CD4-positive, alpha-beta T cell (primary cell): Measurements from ENCODE around the gene FAM227A. TPM values are rescaled to one million over a fixed set of nuclear protein-coding genes. Genes with fewer than 3 reads are reported as not detected.

ENCODE experiments used
- ATAC-seq: fragments of 200-7000 bp; cut with Tn5 transposase; one replicate; pipeline ENCODE4 v1.10.0; 2022; ENCODE audit warnings: mild to moderate bottlenecking; ENCODE audit not compliant: poor library complexity
- CTCF ChIA-PET: fragments of 350-600 bp; sonication (Branson Sonifier 250); formaldehyde crosslinking; loops from one replicate; lab custom pipeline; 2021; ENCODE audit warnings: antibody characterized with exemption, inconsistent platforms; lab: Charles Lee
- POLR2A ChIA-PET: fragments of 350-600 bp; sonication (Branson Sonifier 250); formaldehyde crosslinking; loops from one replicate; lab custom pipeline; 2021; ENCODE audit warnings: antibody characterized with exemption, inconsistent platforms; lab: Charles Lee
- DNase-seq, 14 experiments: peaks; one replicate each; pipeline ENCODE4 v3.0.0-alpha.2; 2013 to 2020; ENCODE audit warnings: mixed read lengths in 2 of 14
- H3K27ac ChIP-seq, 2 donors: one replicate each; pipeline versions ENCODE4 v1.5.1 to v1.7.0; 2013; ENCODE audit warnings: low read length in 2 of 2, low read depth in 1 of 2, mild to moderate bottlenecking in 1 of 2
- H3K27me3 ChIP-seq, 2 experiments: 1 replicate in 1 of 2; 2 replicates in 1 of 2; pipeline versions ENCODE4 v1.6.1 to v1.7.0; 2013; ENCODE audit warnings: low read length in 2 of 2, control low read depth in 1 of 2, mild to moderate bottlenecking in 1 of 2, moderate library complexity in 1 of 2; ENCODE audit not compliant: insufficient read depth in 2 of 2, control insufficient read depth in 1 of 2
- H3K36me3 ChIP-seq: one replicate; pipeline ENCODE4 v1.6.1; 2013; ENCODE audit warnings: low read length, control low read depth; ENCODE audit not compliant: insufficient read depth
- H3K4me1 ChIP-seq: one replicate; pipeline ENCODE4 v1.6.1; 2013; ENCODE audit warnings: low read length, control low read depth; ENCODE audit not compliant: insufficient read depth
- H3K4me3 ChIP-seq: one replicate; pipeline ENCODE4 v1.5.1; 2013; ENCODE audit warnings: mild to moderate bottlenecking, low read length, moderate library complexity
- H3K9me3 ChIP-seq, 2 experiments: 1 replicate in 1 of 2; 2 replicates in 1 of 2; pipeline versions ENCODE4 v1.6.1 to v1.7.0; 2013; ENCODE audit warnings: low read length in 2 of 2, mild to moderate bottlenecking in 2 of 2, control low read depth in 1 of 2, moderate library complexity in 1 of 2; ENCODE audit not compliant: control insufficient read depth in 1 of 2, insufficient read depth in 1 of 2
- H3K27ac Mint-ChIP-seq: one replicate; pipeline ENCODE4 v1.8.0; 2020; ENCODE audit warnings: mixed read lengths
- H3K27me3 Mint-ChIP-seq: one replicate; pipeline ENCODE4 v1.8.0; 2021; ENCODE audit warnings: mixed read lengths
- H3K36me3 Mint-ChIP-seq: one replicate; pipeline ENCODE4 v1.8.0; 2021; ENCODE audit warnings: low read depth, mixed read lengths
- H3K4me1 Mint-ChIP-seq: one replicate; pipeline ENCODE4 v1.8.0; 2021; ENCODE audit warnings: low read depth, mixed read lengths
- H3K4me3 Mint-ChIP-seq: one replicate; pipeline ENCODE4 v1.8.0; 2020; ENCODE audit warnings: mild to moderate bottlenecking, mixed read lengths
- H3K9me3 Mint-ChIP-seq: one replicate; pipeline ENCODE4 v1.8.0; 2020; ENCODE audit warnings: mixed read lengths
- intact Hi-C, 2 experiments: fragments of 100-400 bp; cut with DNase I in 1 of 2; cut with micrococcal nuclease in 1 of 2; formaldehyde crosslinking; loops; one replicate each; pipeline versions ENCODE4 v1.15.1 to v1.9.0; 2023 to 2025; cut with DNase I, micrococcal nuclease
- total RNA-seq, 174 experiments: library from RNA in 2 of 174; stranded (reverse) in 2 of 174; gene quantifications; one replicate each; pipeline ENCODE4 v1.2.3 and lab custom pipeline; 2021 to 2026
- TF ChIP-seq, protein P1 (sequence below): fragments of 200-600 bp; IDR thresholded peaks from one replicate; pipeline ENCODE4 v1.8.0; 2022; ENCODE audit warnings: antibody characterized with exemption, mild to moderate bottlenecking

Gene FAM227A
- total RNA-seq, 2 experiments from 2014 or later = 0.34 to 0.91 TPM

DNA sequence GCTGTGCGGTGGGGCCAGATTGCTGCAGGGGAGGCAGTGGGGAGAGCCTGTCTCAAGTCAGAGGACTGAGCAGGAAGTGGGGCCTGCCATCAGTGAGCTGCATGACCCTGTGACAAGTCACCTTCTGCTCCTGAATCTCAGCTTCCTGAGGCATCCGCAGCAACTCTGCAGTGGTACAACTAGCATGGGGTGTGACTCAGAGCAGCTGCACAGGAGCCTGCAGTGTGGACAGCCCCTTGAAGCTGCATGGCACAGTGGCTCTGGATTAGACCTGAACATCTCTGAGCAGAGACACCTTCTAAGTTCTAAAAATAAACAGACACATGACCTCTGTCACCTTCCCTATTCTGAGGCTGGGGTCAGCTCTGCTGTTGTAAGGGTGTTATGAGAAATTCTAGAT lies 18.0 kb downstream of the FAM227A start:
- Mint-ChIP-seq H3K27ac (no peak overlapping the region), H3K9me3 (no peaks in the 10 kb centered on the region), H3K4me3 (no peak overlapping the region), H3K27me3 (peaks cover 12% of the 10 kb centered on the region), H3K4me1 (no peaks in the 10 kb centered on the region), H3K36me3 (no peaks in the 10 kb centered on the region)
- H3K4me1 ChIP-seq = no peaks in the 10 kb centered on the region
- ATAC-seq (no peak), DNase-seq (no peak)
- no peaks in the 10 kb centered on the region for H3K9me3 ChIP-seq
- H3K4me3 ChIP-seq = no peak overlapping the region
- H3K27ac ChIP-seq = no peak overlapping the region
- H3K36me3 ChIP-seq = no peaks in the 10 kb centered on the region
- POLR2A ChIA-PET = no interaction called here
- TF ChIP-seq, protein P1, sequence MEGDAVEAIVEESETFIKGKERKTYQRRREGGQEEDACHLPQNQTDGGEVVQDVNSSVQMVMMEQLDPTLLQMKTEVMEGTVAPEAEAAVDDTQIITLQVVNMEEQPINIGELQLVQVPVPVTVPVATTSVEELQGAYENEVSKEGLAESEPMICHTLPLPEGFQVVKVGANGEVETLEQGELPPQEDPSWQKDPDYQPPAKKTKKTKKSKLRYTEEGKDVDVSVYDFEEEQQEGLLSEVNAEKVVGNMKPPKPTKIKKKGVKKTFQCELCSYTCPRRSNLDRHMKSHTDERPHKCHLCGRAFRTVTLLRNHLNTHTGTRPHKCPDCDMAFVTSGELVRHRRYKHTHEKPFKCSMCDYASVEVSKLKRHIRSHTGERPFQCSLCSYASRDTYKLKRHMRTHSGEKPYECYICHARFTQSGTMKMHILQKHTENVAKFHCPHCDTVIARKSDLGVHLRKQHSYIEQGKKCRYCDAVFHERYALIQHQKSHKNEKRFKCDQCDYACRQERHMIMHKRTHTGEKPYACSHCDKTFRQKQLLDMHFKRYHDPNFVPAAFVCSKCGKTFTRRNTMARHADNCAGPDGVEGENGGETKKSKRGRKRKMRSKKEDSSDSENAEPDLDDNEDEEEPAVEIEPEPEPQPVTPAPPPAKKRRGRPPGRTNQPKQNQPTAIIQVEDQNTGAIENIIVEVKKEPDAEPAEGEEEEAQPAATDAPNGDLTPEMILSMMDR = no peak
- intact Hi-C loops = no loop called here
- peaks cover 0 to 5% of the 10 kb centered on the region in 2 experiments for H3K27me3 ChIP-seq
- CTCF ChIA-PET = interaction anchor here (1.2 kb wide), 1 partner anchor 38 kb away, joined by 3 read pairs; no protein-coding TSS in a partner anchor

DNA sequence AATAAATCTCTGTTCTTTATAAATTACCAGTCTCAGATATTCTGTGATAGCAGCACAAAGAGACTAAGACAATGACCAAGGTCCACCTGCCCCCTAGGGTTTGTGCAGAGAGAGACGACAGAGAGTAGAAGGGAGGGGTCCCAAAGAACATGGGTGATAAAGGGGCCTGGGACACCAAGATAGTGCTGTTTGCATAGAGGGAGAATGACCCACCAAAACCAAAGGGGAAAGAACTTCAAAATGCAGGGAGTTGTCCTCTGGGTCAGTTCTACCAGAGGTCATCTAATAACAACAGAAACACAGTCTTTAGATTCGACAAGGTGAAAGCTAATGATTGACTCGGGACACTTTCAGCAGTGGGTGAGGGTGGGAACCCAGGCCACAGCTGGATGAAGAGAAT lies 23.7 kb downstream of the FAM227A start:
- POLR2A ChIA-PET = no interaction called here
- no peak overlapping the region for H3K4me3 Mint-ChIP-seq
- H3K4me1 ChIP-seq = no peaks in the 10 kb centered on the region
- H3K36me3 ChIP-seq = no peaks in the 10 kb centered on the region
- no peaks in the 10 kb centered on the region for H3K27me3 ChIP-seq
- H3K27ac Mint-ChIP-seq = no peak overlapping the region
- ATAC-seq (no peak), DNase-seq (no peak)
- H3K4me1 Mint-ChIP-seq = peaks cover 10% of the 10 kb centered on the region
- H3K27ac ChIP-seq = no peak overlapping the region
- no peaks in the 10 kb centered on the region for H3K9me3 Mint-ChIP-seq
- no peaks in the 10 kb centered on the region for H3K36me3 Mint-ChIP-seq
- intact Hi-C loops = no loop called here
- no peaks in the 10 kb centered on the region for H3K9me3 ChIP-seq
- CTCF ChIA-PET = no interaction called here
- H3K27me3 Mint-ChIP-seq = no peaks in the 10 kb centered on the region
- no peak overlapping the region for H3K4me3 ChIP-seq
- TF ChIP-seq, protein P1 = no peak

DNA sequence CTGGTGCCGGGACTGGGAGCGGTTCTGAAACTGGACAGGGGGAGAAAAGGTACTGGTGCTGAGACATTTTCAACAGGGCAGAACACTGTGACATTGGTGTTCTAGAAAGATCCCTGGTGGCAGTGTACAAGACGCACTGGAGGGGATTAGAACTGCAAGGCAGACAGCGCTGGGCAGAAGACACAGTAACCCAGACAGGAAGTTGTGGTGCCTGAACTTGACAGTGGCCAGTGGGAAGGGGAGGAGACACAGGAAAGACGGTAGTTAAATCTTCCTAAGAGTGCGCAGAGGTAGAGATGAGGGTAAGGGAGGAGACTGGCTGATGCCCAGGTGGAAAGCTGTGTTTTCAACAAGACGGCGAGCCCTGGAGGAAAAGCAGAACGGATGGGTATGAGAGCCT lies 24.5 kb downstream of the FAM227A start:
- H3K9me3 ChIP-seq = no peaks in the 10 kb centered on the region
- Mint-ChIP-seq H3K4me1 (peaks cover 10% of the 10 kb centered on the region), H3K4me3 (no peak overlapping the region), H3K36me3 (no peaks in the 10 kb centered on the region), H3K9me3 (no peaks in the 10 kb centered on the region), H3K27ac (no peak overlapping the region), H3K27me3 (no peaks in the 10 kb centered on the region)
- CTCF ChIA-PET = no interaction called here
- POLR2A ChIA-PET = no interaction called here
- intact Hi-C loops = no loop called here
- H3K27me3 ChIP-seq = no peaks in the 10 kb centered on the region
- TF ChIP-seq, protein P1 = no peak
- H3K4me1 ChIP-seq = no peaks in the 10 kb centered on the region
- no peaks in the 10 kb centered on the region for H3K36me3 ChIP-seq
- no peak overlapping the region for H3K4me3 ChIP-seq
- DNase-seq (no peak), ATAC-seq (peak; percentile 68)
- no peak overlapping the region for H3K27ac ChIP-seq
